Measurements from ENCODE around the gene TBC1D1.
"Not testable (repeated sequence)": the region's sequence is repeated elsewhere in the genome, so short reads cannot be mapped to it uniquely, and the experiment has no call there.

TBC1D1 gene

GRCh38 chr4:37891260-37892159, 626 bp downstream of the TBC1D1 start:
- peak; percentile 30 to 86 (median 40) for DNase-seq

GRCh38 chr4:37892641-37893040, 1.8 kb downstream of the TBC1D1 start:
- peak in 4 of 5 donors; percentile 14 to 38 (median 18) for DNase-seq

GRCh38 chr4:37893164-37893563, 2.3 kb downstream of the TBC1D1 start:
- no peak for DNase-seq

- DNase-seq: no peak
Measured at GRCh38 chr4:37895271-37895670, 4.4 kb downstream of the TBC1D1 start.

- no peak for DNase-seq
Measured at GRCh38 chr4:37896206-37896860, 5.4 kb downstream of the TBC1D1 start.

- no peak for DNase-seq
Measured at GRCh38 chr4:37902212-37902611, 11.3 kb downstream of the TBC1D1 start.

GRCh38 chr4:37902738-37903693, 12.1 kb downstream of the TBC1D1 start:
- no peak for DNase-seq

- DNase-seq: no peak
Measured at GRCh38 chr4:37903901-37904300, 13.0 kb downstream of the TBC1D1 start.

GRCh38 chr4:37904824-37905223, 13.9 kb downstream of the TBC1D1 start:
- no peak for DNase-seq

- DNase-seq: no peak
Measured at GRCh38 chr4:37905533-37906169, 14.8 kb downstream of the TBC1D1 start.

- no peak for DNase-seq
Measured at GRCh38 chr4:37908488-37909331, 17.8 kb downstream of the TBC1D1 start.

- DNase-seq: no peak
Measured at GRCh38 chr4:37909332-37910090, 18.6 kb downstream of the TBC1D1 start.

- no peak for DNase-seq
Measured at GRCh38 chr4:37910091-37910486, 19.2 kb downstream of the TBC1D1 start.

GRCh38 chr4:37914539-37914938, 23.7 kb downstream of the TBC1D1 start:
- no peak for DNase-seq

GRCh38 chr4:37917388-37917787, 26.5 kb downstream of the TBC1D1 start:
- no peak for DNase-seq

- no peak for DNase-seq
Measured at GRCh38 chr4:37918653-37919052, 27.8 kb downstream of the TBC1D1 start.

- no peak for DNase-seq
Measured at GRCh38 chr4:37922328-37922727, 31.4 kb downstream of the TBC1D1 start.

- DNase-seq: not testable (repeated sequence)
Measured at GRCh38 chr4:37923089-37923488, 32.2 kb downstream of the TBC1D1 start.

- DNase-seq: no peak
Measured at GRCh38 chr4:37924946-37925345, 34.1 kb downstream of the TBC1D1 start.

GRCh38 chr4:37927434-37927833, 36.5 kb downstream of the TBC1D1 start:
- DNase-seq: no peak
